SKM-1 (cell line): ENCODE measurements around the gene POLH.

ENCODE experiments used
- DNase-seq: peaks from one replicate; lab custom pipeline; 2025; ENCODE audit not compliant: unreplicated experiment; lab: John Stamatoyannopoulos, UW

The POLH gene

GRCh38 chr6:43604174-43604573, 28.2 kb downstream of the POLH start:
- DNase-seq, result no peak

- DNase-seq, result no peak
Observed at GRCh38 chr6:43606019-43606418, 30.0 kb downstream of the POLH start.

- DNase-seq, result peak; percentile 33
Observed at GRCh38 chr6:43608310-43608763, 32.4 kb downstream of the POLH start.

GRCh38 chr6:43608807-43609206, 32.8 kb downstream of the POLH start:
- peak; percentile 53 for DNase-seq

DNA sequence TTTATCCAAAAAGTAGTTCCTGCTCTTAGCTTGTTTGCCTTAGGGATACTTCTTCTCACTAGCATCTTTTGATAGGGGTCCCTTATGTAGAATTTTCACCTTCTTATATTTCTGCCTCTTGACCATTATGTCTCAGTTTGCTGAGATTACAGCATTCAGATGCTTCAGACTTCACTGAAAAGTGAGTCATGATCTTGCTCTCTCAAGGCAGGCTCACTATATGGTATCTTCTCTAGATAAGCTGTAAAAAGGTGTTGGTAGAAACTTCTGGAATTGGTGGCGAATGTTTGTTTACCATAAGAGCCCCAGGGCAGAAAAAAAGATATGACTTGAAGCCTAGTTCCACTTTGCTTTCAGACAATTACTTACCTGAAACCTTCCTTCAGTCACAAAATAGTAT, 33.4 kb downstream of the POLH start:
- DNase-seq, result no peak

- DNase-seq, result no peak
Observed at GRCh38 chr6:43610431-43610830, 34.4 kb downstream of the POLH start.

GRCh38 chr6:43613721-43614395, 37.9 kb downstream of the POLH start:
- DNase-seq, result no peak

DNA sequence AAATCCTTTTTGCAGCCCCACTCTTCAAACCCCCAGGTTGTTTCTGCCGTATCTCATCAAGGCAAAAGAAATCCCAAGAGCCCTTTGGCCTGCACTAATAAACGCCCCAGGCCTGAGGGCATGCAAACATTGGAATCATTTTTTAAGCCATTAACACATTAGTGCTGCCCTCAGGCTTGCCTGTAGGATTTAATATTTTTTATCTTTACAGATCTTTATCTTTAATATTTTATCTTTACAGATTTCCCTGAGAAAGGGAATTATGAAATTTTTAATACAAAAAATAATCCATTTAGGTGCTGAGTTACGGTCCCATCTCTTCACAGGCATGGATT, 38.4 kb downstream of the POLH start:
- DNase-seq, result no peak

DNA sequence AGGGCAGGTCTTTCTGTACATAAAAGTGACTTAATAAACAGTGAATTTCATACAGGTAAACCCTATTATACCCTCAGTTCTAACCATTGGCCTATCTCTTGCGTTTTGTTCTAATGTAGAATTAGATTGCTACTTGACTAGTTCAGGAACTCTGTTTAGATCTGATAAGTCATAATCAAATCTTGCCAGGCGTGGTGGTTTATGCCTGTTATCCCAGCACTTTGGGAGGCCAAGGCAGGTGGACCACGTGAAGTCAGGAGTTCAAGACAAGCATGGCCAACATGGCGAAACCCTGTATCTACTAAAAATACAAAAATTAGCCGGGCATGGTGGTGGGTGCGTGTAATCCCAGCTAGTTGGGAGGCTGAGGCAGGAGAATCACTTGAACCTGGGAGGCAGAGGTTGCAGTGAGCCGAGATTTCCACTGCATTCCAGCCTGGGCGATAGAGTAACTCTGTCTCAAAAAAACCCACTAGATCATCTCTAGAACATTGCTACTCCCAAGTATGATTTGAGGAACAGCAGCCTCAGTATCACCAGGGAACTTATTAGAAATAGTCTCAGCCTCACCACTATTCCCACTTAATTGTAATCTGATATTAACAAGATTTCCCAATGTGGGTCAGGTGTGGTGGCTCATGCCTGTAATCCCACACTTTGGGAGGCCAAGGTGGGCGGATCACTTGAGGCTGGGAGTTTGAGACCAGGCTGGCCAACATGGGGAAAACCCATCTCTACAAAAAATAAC, 40.9 kb downstream of the POLH start:
- no peak for DNase-seq

DNA sequence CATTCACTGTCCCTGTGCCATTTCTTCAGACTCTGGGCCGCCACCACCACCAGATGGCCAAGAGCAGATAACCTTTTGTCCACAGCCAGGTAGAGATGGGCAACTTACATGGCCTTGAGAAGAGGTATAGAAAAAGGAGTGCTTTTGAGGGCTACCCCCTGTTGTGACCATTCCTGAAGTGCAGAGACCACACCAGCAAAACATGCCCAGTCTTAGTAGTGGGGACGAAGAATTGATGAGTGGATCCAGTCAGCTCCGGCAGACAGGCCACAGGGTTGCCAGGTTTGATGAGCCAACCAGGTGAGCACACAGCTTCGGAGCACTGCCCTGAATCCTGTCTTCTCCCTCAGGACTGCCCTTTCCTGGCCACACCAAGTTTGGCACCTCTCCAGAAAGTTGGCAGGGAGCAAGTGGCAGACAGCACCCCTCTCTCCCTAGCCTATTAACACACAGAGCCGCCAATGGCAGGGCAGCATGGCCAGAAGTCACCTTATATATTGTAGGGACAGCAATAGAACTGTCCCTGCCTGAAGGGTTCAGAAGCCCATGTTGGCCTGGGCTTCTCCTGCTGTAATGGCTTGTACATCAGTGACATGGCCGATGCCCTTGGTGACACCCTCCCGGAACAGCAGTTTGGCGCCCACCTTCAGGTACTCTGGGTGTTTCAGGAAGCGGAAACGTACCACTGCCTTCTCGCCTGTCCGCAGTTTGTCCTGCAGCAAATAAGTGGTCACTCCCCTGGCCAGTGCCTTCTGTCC, 45.3 kb downstream of the POLH start:
- DNase-seq, result no peak

GRCh38 chr6:43621836-43622180, 45.8 kb downstream of the POLH start:
- DNase-seq, result no peak

GRCh38 chr6:43622541-43622940, 46.6 kb downstream of the POLH start:
- no peak for DNase-seq

DNA sequence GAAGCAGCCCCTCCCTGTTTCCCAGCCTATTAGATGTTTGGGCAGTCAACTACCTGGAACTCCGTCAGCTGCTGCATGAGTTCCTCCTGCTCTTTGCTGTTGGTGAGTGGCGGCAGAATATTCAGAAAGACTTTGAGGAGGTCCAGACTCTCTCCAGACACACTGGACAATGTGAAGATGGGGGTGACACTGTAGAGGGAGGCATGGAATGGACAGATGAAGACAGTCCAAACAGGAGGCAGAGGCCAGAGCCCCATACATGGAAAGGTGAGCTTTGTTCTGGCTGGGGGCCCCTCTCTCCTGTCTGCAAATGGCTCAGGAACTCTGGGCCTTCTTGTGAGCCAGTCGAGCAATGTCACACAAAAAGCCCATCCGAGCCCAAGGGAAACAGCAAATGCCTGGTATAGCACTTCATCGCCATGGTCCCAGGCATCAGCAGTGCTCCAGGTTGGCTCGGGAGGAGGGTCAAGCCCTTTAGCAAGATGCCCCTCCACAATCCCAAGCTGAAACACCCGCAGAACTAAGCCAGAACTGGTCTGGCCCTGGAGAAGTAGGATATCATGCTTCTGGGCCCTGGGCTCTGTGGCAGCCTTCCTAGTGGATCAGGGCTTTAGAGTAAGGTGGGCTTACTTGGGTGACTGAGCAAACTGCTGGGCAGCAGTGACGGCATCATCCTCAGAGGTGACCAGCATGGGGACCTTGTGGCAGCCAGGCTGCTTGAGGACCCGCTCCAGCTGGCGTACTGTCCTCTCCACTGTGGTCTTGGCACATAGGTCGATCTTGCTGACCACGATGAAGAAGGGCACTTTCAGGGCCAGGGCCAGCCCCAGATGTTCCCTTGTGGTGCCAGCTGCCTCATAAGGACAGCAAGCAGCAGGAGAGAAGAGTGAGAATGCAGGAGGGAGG, 48.1 kb downstream of the POLH start:
- DNase-seq, result no peak

- DNase-seq, result no peak
Observed at GRCh38 chr6:43624786-43625288, 48.9 kb downstream of the POLH start.

DNA sequence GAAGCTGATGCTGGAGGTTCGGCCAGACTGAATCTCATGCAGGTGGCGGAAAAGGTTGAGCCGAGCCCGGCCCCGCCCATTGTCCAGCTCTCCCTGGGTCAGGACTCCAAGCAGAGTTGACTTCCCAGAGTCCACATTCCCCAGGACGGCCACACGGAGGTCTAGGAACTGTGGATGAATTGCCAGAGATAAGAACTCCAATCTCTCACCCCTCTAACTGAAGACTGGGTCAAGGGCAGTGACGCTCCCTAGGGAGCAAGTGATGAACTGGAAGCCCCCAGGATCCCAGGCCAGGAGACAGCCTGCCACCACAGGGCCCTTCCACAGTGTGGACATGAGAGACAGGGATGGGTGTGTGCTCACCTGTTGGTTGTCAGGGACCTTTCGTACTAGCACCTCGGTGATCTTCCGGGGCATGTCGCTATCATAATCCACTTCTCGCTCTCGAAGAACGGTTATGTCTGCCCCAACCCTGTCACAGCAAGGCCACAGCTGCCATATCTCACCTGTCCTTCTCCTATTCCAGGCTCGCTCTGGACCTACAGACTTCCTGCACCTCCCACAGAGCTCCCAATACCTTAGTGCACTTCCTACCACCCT, 49.5 kb downstream of the POLH start:
- no peak for DNase-seq

DNA sequence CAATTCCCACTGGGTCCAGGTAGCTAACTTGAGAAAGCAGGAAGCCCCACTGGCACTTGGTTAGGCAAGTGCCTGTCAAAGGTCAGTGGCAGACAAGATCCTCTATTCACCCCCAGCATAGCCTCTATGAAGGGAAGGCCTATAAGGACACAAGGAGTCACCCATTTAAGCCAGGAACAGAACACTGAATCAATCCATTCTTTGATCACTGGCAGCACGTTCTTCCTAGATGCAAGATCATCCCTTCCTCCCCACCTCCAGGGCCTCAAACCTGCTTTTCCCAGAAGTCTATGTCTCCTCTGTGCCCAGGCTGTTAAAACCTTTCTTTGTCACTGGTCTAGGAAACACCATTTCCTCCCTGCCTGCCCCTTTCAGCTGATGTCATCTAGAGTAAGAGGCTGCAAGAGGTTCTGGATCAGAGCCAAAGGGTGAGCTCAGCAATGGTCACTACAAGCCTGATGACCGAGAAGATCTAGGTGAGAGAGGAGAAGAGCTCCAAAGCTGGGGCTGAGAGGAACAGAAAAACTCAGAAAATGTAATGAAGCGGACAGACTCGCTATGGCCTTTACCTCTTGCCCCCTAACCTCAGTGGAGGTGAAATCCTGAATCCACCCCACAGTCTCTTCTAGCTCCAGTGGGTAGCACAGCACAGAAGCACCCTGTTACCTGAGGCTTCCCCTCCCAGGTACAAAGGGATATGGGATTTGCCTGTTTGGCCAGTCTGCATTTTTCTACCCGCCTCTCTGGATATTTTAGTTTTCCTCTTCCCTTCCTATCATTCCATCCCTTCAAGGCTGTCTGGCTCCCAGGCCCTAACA, 51.2 kb downstream of the POLH start:
- DNase-seq, result peak; percentile 49

DNA sequence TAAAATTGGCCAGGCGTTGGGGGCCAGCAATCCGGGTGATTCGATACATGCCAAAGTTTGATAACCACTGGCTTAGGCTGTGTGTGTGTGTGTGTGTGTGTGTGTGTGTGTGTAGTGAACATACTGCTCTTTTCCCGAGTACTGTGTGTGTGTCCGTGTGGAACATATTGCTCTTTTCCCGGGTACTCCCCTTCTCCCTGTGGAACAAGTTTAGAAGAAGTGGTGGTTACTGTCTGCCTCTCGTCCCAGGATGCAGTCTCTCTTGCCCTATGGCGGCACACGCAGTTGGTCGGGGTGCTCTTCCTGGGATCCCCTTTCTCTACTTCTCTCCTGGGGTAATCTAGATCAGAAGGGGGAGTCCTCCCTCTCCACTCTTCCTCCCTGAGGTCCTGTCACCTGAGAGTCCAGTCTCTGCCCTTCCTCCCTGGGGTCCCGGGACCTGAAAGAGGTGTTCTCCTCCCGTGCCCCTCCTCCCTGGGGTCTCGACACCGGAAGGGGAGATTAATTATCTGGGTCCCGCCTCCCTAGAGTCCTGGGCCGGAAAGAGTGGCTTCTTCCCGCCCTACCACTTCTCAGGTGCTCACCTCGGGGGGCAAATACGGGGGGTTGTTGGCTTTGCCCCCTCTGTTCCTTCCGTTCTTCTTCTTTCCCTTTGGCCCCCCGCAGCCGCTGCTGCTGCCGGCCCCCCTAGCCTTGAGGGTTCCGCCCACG, 52.6 kb downstream of the POLH start:
- DNase-seq, result no peak

GRCh38 chr6:43629104-43629504, 53.1 kb downstream of the POLH start, which contains the start of gene GTPBP2:
TSS of gene GTPBP2 (minus strand) at chr6:43629264. CDS start at chr6:43629162, 102 bp downstream.
- DNase-seq, result peak; percentile 98
